HG03521 (cell line): ENCODE data around the gene HSPA12A.

ENCODE experiments used
- ATAC-seq: cut with Tn5 transposase; IDR thresholded peaks from one replicate; pipeline ENCODE4 v1.9.1; 2021; ENCODE audit warnings: mild to moderate bottlenecking, moderate library complexity; ENCODE audit not compliant: unreplicated experiment

HSPA12A gene

GRCh38 chr10:116771101-116771958, 29.0 kb upstream of the HSPA12A start:
- ATAC-seq = no peak

- ATAC-seq = no peak
These were observed 27.9 kb upstream of the HSPA12A start for GRCh38 chr10:116770281-116770680.

- ATAC-seq = no peak
These were observed 27.4 kb upstream of the HSPA12A start for GRCh38 chr10:116769791-116770190.

GRCh38 chr10:116769368-116769767, 27.0 kb upstream of the HSPA12A start:
- ATAC-seq = no peak

GRCh38 chr10:116768786-116769185, 26.4 kb upstream of the HSPA12A start:
- ATAC-seq = no peak

- ATAC-seq = no peak
These were observed 24.7 kb upstream of the HSPA12A start for GRCh38 chr10:116766837-116767634.

GRCh38 chr10:116766241-116766827, 24.0 kb upstream of the HSPA12A start:
- ATAC-seq = no peak

GRCh38 chr10:116765648-116766081, 23.3 kb upstream of the HSPA12A start:
- no peak for ATAC-seq

- ATAC-seq = no peak
These were observed 22.6 kb upstream of the HSPA12A start for GRCh38 chr10:116764979-116765378.

- no peak for ATAC-seq
These were observed 21.1 kb upstream of the HSPA12A start for GRCh38 chr10:116763440-116763839.

- no peak for ATAC-seq
These were observed 19.5 kb upstream of the HSPA12A start for GRCh38 chr10:116761883-116762282.

GRCh38 chr10:116760919-116761318, 18.6 kb upstream of the HSPA12A start:
- no peak for ATAC-seq

- ATAC-seq = no peak
These were observed 14.9 kb upstream of the HSPA12A start for GRCh38 chr10:116757246-116757645.

- no peak for ATAC-seq
These were observed 13.9 kb upstream of the HSPA12A start for GRCh38 chr10:116756277-116756676.

GRCh38 chr10:116753759-116754158, 11.4 kb upstream of the HSPA12A start:
- no peak for ATAC-seq

GRCh38 chr10:116752969-116753665, 10.8 kb upstream of the HSPA12A start:
- ATAC-seq = no peak

GRCh38 chr10:116752563-116752962, 10.2 kb upstream of the HSPA12A start:
- no peak for ATAC-seq

- ATAC-seq = no peak
These were observed 6.1 kb upstream of the HSPA12A start for GRCh38 chr10:116748471-116748870.

- ATAC-seq = no peak
These were observed 5.7 kb upstream of the HSPA12A start for GRCh38 chr10:116748041-116748440.

- ATAC-seq = no peak
These were observed 5.0 kb upstream of the HSPA12A start for GRCh38 chr10:116747325-116747724.

- no peak for ATAC-seq
These were observed 2.5 kb upstream of the HSPA12A start for GRCh38 chr10:116744885-116745284.
